ENCODE results near the gene FABP6.

The FABP6 gene

GRCh38 chr5:160262151-160263074 is 33.1 kb downstream of the FABP6 start:
- no peak for DNase-seq (ENCODE audit: low read depth)

DNA sequence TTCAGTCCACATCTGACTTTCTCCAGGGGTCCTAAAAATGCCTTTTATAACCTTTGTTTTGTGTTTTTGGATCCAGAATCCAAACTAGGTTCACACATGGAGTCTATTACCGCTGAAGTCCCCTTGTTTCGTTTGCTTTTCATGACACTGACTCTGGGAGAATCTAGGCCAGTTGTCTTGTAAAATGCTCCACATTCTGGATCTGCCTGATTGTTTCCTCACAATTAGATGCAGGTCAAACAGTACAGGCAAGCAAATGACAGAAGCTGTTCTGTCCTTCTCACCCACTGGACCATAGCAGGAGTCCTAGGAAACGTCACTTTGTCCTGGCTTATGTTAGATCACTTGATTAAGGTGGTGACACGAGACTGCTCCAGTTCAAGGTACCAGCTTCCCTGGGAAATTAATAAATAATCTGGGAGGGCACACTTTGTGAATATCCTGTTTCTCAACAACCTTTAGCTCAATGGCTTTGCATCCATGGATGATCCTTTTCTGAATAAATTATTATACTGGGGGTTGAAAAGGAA is 34.1 kb downstream of the FABP6 start:
- no peak for DNase-seq (ENCODE audit: low read depth)

DNA sequence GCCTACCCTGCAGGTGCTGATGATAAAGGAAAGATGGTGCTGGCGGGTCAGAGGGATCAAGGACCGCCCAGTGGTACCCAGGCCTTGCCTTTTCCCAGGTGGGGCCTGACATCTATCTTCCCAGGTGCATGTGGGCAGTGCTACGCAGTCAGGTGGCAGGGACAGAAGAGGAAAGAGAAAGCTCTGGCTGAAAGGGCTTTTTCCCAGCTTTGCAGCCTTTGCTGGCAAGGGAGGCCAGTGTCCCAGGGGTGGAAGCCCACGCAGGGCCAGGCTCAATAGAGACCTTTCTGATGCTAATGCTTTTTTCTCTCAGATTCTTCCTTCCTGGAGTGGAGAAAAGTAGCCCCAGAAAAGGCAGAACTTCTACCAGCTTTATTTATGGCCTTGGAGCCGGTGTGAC is 36.7 kb downstream of the FABP6 start:
- no peak for DNase-seq (ENCODE audit: low read depth)

GRCh38 chr5:160266752-160267345 is 37.5 kb downstream of the FABP6 start:
- DNase-seq (ENCODE audit: low read depth), result no peak

GRCh38 chr5:160268121-160268520 is 38.8 kb downstream of the FABP6 start:
- DNase-seq (ENCODE audit: low read depth), result no peak

- peak; percentile 20 for DNase-seq (ENCODE audit: low read depth)
Measured at GRCh38 chr5:160269017-160269416, 39.7 kb downstream of the FABP6 start.

- no peak for DNase-seq (ENCODE audit: low read depth)
Measured at GRCh38 chr5:160270704-160271103, 41.4 kb downstream of the FABP6 start.

- no peak for DNase-seq (ENCODE audit: low read depth)
Measured at GRCh38 chr5:160271396-160271795, 42.1 kb downstream of the FABP6 start.

DNA sequence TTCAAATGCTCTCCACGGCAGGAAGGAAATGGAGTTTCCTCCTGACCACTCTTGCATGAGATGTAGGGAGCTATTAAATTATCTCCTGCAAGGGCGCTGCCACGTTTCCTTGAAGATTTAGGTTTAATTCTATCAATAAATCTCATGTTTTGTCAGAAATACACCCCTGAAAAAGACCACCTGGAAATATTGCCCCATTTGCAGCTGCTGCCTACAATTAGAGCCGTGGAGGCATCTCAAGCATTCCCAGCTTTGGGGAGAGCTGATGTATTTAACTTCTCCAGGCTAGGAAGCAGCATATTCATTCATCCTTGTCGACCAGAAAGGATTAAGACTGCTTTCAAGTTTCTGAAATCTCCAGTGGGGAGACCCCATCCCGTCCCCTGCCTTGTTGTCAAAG is 42.5 kb downstream of the FABP6 start:
- no peak for DNase-seq (ENCODE audit: low read depth)

GRCh38 chr5:160272264-160272663 is 43.0 kb downstream of the FABP6 start:
- no peak for DNase-seq (ENCODE audit: low read depth)

- DNase-seq (ENCODE audit: low read depth), result no peak
Measured at GRCh38 chr5:160272889-160273288, 43.6 kb downstream of the FABP6 start.

DNA sequence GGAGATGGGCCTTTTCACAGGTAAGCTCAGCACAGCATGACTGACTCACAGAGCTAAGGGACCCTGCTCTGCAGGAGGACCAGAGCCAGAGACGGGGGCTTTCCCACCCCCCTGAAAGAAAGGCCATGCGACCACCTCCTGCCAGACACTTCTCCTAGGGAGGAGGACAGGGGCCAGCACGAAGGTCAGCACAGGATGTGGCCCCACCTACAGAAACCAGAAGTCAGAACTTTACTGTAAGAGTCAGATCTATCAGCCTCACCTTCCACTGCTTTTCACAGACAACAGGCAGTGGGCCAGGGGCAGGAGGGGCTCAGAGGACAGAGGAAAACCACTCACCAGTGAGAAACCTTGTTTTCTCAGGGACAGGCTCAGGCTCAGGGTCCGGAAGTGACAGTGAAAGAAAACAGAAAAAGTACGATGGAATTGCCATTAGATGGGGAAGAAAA is 45.2 kb downstream of the FABP6 start:
- no peak for DNase-seq (ENCODE audit: low read depth)

- DNase-seq (ENCODE audit: low read depth), result no peak
Measured at GRCh38 chr5:160278343-160278742, 49.0 kb downstream of the FABP6 start.

- DNase-seq (ENCODE audit: low read depth), result no peak
Measured at GRCh38 chr5:160280384-160281095, 51.2 kb downstream of the FABP6 start.

- DNase-seq (ENCODE audit: low read depth), result no peak
Measured at GRCh38 chr5:160281275-160281674, 52.0 kb downstream of the FABP6 start.

GRCh38 chr5:160284291-160284873 is 55.1 kb downstream of the FABP6 start:
- DNase-seq (ENCODE audit: low read depth), result no peak

DNA sequence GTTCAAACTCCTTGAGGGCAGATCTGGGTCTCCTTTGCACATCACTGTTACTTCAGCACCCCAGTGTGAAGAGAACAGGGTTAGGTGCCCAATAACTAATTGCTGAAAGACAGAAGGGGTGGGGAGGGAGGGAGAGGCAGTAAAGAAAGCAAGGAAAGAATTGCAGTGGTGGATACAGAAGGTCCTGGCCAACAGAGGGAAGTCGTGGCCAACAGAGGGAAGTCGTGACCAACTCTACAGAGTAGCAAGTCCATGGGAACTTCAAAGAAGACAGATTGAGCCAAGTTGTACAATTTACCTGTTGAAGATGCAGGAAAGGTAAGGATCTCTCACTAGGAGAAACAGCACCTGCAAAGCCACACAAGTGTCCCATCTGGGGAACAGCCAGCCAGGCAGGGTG is 56.0 kb downstream of the FABP6 start:
- no peak for DNase-seq (ENCODE audit: low read depth)

DNA sequence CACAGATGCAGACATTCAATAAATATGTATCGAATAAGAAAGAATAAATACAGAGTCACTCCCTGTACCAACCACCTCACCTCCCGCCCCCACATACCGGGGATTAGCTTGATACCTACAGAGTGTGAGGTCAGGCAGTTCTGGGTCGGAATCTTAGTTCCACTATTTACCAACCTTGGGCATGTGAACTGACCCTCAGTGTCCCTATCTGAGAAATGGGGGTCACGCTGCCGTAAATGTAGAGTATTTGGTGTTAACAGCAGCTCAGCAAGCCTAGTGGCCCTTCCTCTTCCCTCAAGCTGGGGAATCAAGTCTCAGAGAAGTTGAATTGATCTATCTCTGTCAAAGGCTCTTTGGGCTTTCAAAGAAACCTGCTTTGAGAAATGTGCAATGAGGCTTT is 57.6 kb downstream of the FABP6 start:
- DNase-seq (ENCODE audit: low read depth), result no peak

DNA sequence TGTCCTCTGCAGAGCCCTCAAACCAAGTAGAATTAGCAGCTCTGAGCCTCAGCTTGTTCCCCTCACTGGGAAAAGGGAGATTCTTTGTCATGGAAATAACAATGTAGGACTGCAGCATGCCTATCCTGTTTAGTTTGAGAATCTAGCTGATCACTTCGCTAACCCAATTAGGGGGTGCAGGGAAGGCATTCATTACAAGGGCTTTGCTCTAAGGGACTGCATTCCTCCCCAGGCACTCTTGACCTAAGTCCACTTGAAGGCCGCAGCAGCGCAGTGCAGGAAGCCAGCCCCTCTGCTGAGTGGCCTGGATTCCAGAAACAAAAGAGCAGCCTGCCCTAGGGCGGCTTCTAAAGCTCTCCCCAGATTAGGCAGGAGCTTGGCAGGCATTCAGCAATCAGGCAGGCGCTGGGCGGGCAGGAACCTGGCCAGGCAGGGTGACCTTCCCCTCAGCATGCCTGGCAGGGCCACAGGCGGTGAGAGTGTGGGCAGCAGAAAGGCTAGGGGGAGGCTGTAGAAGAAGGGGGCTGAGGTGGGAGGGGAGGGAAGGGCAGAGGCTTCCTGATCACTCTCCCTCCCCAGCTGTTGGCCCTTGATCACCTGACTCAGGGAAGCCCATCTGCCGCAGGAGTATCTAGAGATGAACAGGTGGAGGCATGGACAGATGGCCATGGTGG is 58.2 kb downstream of the FABP6 start:
- DNase-seq (ENCODE audit: low read depth), result no peak

Measured in non-pigmented ciliary epithelial cell (primary cell).